Glutamatergic neuron (in vitro differentiated cells): ENCODE measurements around the gene PAGE2. TPM values are rescaled to one million over a fixed set of nuclear protein-coding genes. Genes with fewer than 3 reads are reported as not detected.
"Not testable (repeated sequence)": the region's sequence is repeated elsewhere in the genome, so short reads cannot be mapped to it uniquely, and the experiment has no call there.

Source experiments
- DNase-seq: peaks from one replicate; pipeline ENCODE4 v3.0.0; 2022
- H3K27ac Mint-ChIP-seq: one replicate; pipeline ENCODE4 v1.8.0; 2020; ENCODE audit warnings: mild to moderate bottlenecking, mixed read lengths, inconsistent platforms; ENCODE audit not compliant: unreplicated experiment
- H3K27me3 Mint-ChIP-seq: one replicate; pipeline ENCODE4 v1.8.0; 2020; ENCODE audit warnings: mild to moderate bottlenecking, moderate library complexity, mixed read lengths, inconsistent platforms; ENCODE audit not compliant: unreplicated experiment
- H3K36me3 Mint-ChIP-seq: one replicate; pipeline ENCODE4 v1.8.0; 2020; ENCODE audit warnings: mild to moderate bottlenecking, mixed read lengths, inconsistent platforms; ENCODE audit not compliant: unreplicated experiment
- H3K4me1 Mint-ChIP-seq: one replicate; pipeline ENCODE4 v1.8.0; 2020; ENCODE audit warnings: mild to moderate bottlenecking, low read depth, mixed read lengths, inconsistent platforms; ENCODE audit not compliant: unreplicated experiment
- H3K4me3 Mint-ChIP-seq: one replicate; pipeline ENCODE4 v1.8.0; 2020; ENCODE audit warnings: mild to moderate bottlenecking, mixed read lengths, inconsistent platforms; ENCODE audit not compliant: unreplicated experiment
- H3K9me3 Mint-ChIP-seq: one replicate; pipeline ENCODE4 v1.8.0; 2020; ENCODE audit warnings: mild to moderate bottlenecking, moderate library complexity, mixed read lengths, inconsistent platforms; ENCODE audit not compliant: unreplicated experiment
- CTCF ChIP-seq: fragments of 200-600 bp; sonication (generic); IDR thresholded peaks from one replicate; pipeline ENCODE4 v1.5.0; 2021; ENCODE audit not compliant: partially characterized antibody, unreplicated experiment
- long read RNA-seq: library from polyadenylated mRNA; unstranded; transcript quantifications from one replicate; pipeline ENCODE4 v2.0.0, GENCODE V29; 2020; ENCODE audit not compliant: unreplicated experiment
- total RNA-seq: library from RNA; stranded (reverse); fragmentation: NEBNext Ultra II Directional; extraction: Animal tissue kit (Norgen Biotek cat#: 25700); gene quantifications from one replicate; pipeline ENCODE4 v1.2.1, GENCODE V29; 2021; ENCODE audit not compliant: unreplicated experiment

Gene PAGE2
- total RNA-seq = not detected
- long read RNA-seq = 0 reads

GRCh38 chrX:55088795-55089489 lies at the start of gene PAGE2:
TSS of gene PAGE2 (plus strand) at chrX:55089018. CDS start at chrX:55090021, 1,003 bp downstream.
- TF ChIP-seq CTCF = no peak
- no peaks in the 10 kb centered on the region for H3K27me3 Mint-ChIP-seq
- no peaks in the 10 kb centered on the region for H3K9me3 Mint-ChIP-seq
- no peak within 1 kb of the TSS for H3K4me3 Mint-ChIP-seq
- H3K4me1 Mint-ChIP-seq = no peaks in the 10 kb centered on the region
- no peaks in the 10 kb centered on the region for H3K36me3 Mint-ChIP-seq
- DNase-seq = no peak
- no peak within 1 kb of the TSS for H3K27ac Mint-ChIP-seq

- Mint-ChIP-seq H3K27ac (no peak overlapping the region), H3K9me3 (no peaks in the 10 kb centered on the region), H3K27me3 (no peaks in the 10 kb centered on the region), H3K4me3 (no peak overlapping the region), H3K4me1 (no peaks in the 10 kb centered on the region), H3K36me3 (no peaks in the 10 kb centered on the region)
- no peak for DNase-seq
- TF ChIP-seq CTCF = no peak
Measured at GRCh38 chrX:55039471-55039870, 49.3 kb upstream of the PAGE2 start.

GRCh38 chrX:55041514-55041913 lies 47.3 kb upstream of the PAGE2 start:
- no peak overlapping the region for H3K4me3 Mint-ChIP-seq
- H3K9me3 Mint-ChIP-seq = no peaks in the 10 kb centered on the region
- H3K27me3 Mint-ChIP-seq = no peaks in the 10 kb centered on the region
- no peak overlapping the region for H3K27ac Mint-ChIP-seq
- H3K36me3 Mint-ChIP-seq = no peaks in the 10 kb centered on the region
- no peak for DNase-seq
- no peaks in the 10 kb centered on the region for H3K4me1 Mint-ChIP-seq
- no peak for TF ChIP-seq CTCF

GRCh38 chrX:55050599-55050998 lies 38.2 kb upstream of the PAGE2 start:
- not testable (repeated sequence) for H3K27ac Mint-ChIP-seq, H3K9me3 Mint-ChIP-seq, H3K27me3 Mint-ChIP-seq, DNase-seq, H3K36me3 Mint-ChIP-seq, H3K4me3 Mint-ChIP-seq, H3K4me1 Mint-ChIP-seq

GRCh38 chrX:55056820-55057674 lies 31.8 kb upstream of the PAGE2 start:
- DNase-seq = no peak

More at GRCh38 chrX:55056820-55057674, 31.8 kb upstream of the PAGE2 start:
- no peaks in the 10 kb centered on the region for H3K9me3 Mint-ChIP-seq
- no peak overlapping the region for H3K4me3 Mint-ChIP-seq
- H3K27ac Mint-ChIP-seq = no peak overlapping the region
- no peaks in the 10 kb centered on the region for H3K36me3 Mint-ChIP-seq
- H3K27me3 Mint-ChIP-seq = no peaks in the 10 kb centered on the region
- H3K4me1 Mint-ChIP-seq = no peaks in the 10 kb centered on the region
- no peak for TF ChIP-seq CTCF
